PC-3 (cell line): ENCODE results near the gene ASNS. TPM values are rescaled to one million over a fixed set of nuclear protein-coding genes. Genes with fewer than 3 reads are reported as not detected.

Experiments
- ATAC-seq: fragments of 200-7000 bp; cut with Tn5 transposase; 2 replicates; pipeline ENCODE4 v1.9.1; 2020; ENCODE audit warnings: mild to moderate bottlenecking, moderate library complexity
- BruUV-seq: library from RNA; stranded (reverse); fragments of 400-500 nt; replicated peaks from 2 replicates; lab custom pipeline; 2021; lab: Mats Ljungman, UMichigan
- CTCF ChIA-PET: fragments of 300-600 bp; sonication (Branson Sonifier 250); formaldehyde crosslinking; loops from one replicate; lab custom pipeline; 2022; ENCODE audit warnings: antibody characterized with exemption; lab: Charles Lee
- POLR2A ChIA-PET: fragments of 300-600 bp; sonication (Branson Sonifier 250); formaldehyde crosslinking; loops from one replicate; lab custom pipeline; 2022; ENCODE audit warnings: antibody characterized with exemption; ENCODE audit not compliant: unreplicated experiment; lab: Charles Lee
- DNase-seq: peaks from one replicate; pipeline ENCODE4 v3.0.0-alpha.2; 2015
- H2AFZ ChIP-seq: fragments of 300-600 bp; sonication (generic); 2 replicates; pipeline ENCODE4 v1.6.0; 2016; ENCODE audit warnings: antibody characterized with exemption, low read length
- H3F3A ChIP-seq: fragments of 300-600 bp; sonication (generic); one replicate; pipeline ENCODE4 v1.6.0; 2017; ENCODE audit warnings: antibody characterized with exemption, low read length, control low read depth, mild to moderate bottlenecking; ENCODE audit not compliant: unreplicated experiment
- H3K27ac ChIP-seq: fragments of 300-600 bp; sonication (generic); 2 replicates; pipeline ENCODE4 v1.5.1; 2016; ENCODE audit warnings: mild to moderate bottlenecking, low read length
- H3K27me3 ChIP-seq: fragments of 300-600 bp; sonication (generic); 2 replicates; pipeline ENCODE4 v1.6.1; 2016; ENCODE audit warnings: low read length, mixed read lengths
- H3K36me3 ChIP-seq: fragments of 300-600 bp; sonication (generic); 2 replicates; pipeline ENCODE4 v1.6.1; 2016; ENCODE audit warnings: low read depth, mixed run types, low read length, mixed read lengths
- H3K4me1 ChIP-seq: fragments of 300-600 bp; sonication (generic); 2 replicates; pipeline ENCODE4 v1.5.1; 2016; ENCODE audit warnings: low read length; ENCODE audit not compliant: insufficient read depth
- H3K4me2 ChIP-seq: fragments of 300-600 bp; sonication (generic); 2 replicates; pipeline ENCODE4 v1.6.0; 2016; ENCODE audit warnings: low read length
- H3K4me3 ChIP-seq: fragments of 300-600 bp; sonication (generic); 2 replicates; pipeline ENCODE4 v1.5.1; 2016; ENCODE audit warnings: mild to moderate bottlenecking, low read length, mixed read lengths
- H3K79me2 ChIP-seq: fragments of 300-600 bp; sonication (generic); 2 replicates; pipeline ENCODE4 v1.6.1; 2017; ENCODE audit warnings: low read length, mixed read lengths
- H3K9ac ChIP-seq: fragments of 300-600 bp; sonication (generic); 2 replicates; pipeline ENCODE4 v1.6.0; 2016; ENCODE audit warnings: mild to moderate bottlenecking, low read length
- H3K9me2 ChIP-seq: fragments of 300-600 bp; sonication (generic); replicated peaks from 2 replicates; pipeline ENCODE4 v1.6.1; 2016; ENCODE audit warnings: mixed run types, low read length, mixed read lengths
- H3K9me3 ChIP-seq: fragments of 300-600 bp; sonication (generic); 2 replicates; pipeline ENCODE4 v1.6.1; 2016; ENCODE audit warnings: low read length, mixed read lengths
- H4K20me1 ChIP-seq: fragments of 300-600 bp; sonication (generic); 2 replicates; pipeline ENCODE4 v1.6.1; 2016; ENCODE audit warnings: low read length, mixed read lengths
- EZH2 ChIP-seq: fragments of 300-600 bp; sonication (generic); IDR thresholded peaks from one replicate; pipeline ENCODE4 v1.6.1; 2017; ENCODE audit warnings: antibody characterized with exemption, mild to moderate bottlenecking, low read length; ENCODE audit not compliant: unreplicated experiment
- EZH2phosphoT487 ChIP-seq: fragments of 300-600 bp; sonication (generic); IDR thresholded peaks from 2 replicates; pipeline ENCODE4 v1.6.1; 2018; ENCODE audit warnings: mild to moderate bottlenecking, antibody characterized with exemption, low read length, borderline replicate concordance
- intact Hi-C: fragments of 100-400 bp; cut with micrococcal nuclease; formaldehyde crosslinking; loops from 2 replicates; pipeline ENCODE4 v1.9.0; 2023
- total RNA-seq: library from RNA; depleted of rRNA; stranded (reverse); fragments of >200 nt; gene quantifications from 2 replicates; pipeline ENCODE4 v1.2.3, GENCODE V29; 2014
- TF ChIP-seq, protein P1 (sequence below): fragments of 300-600 bp; sonication (generic); conservative IDR thresholded peaks from 2 replicates; pipeline ENCODE4 v1.5.1; 2017; ENCODE audit warnings: antibody characterized with exemption, low read depth, mild to moderate bottlenecking, low read length

ASNS gene
- total RNA-seq, 1 experiment from 2014 or later = 19.5 TPM

DNA sequence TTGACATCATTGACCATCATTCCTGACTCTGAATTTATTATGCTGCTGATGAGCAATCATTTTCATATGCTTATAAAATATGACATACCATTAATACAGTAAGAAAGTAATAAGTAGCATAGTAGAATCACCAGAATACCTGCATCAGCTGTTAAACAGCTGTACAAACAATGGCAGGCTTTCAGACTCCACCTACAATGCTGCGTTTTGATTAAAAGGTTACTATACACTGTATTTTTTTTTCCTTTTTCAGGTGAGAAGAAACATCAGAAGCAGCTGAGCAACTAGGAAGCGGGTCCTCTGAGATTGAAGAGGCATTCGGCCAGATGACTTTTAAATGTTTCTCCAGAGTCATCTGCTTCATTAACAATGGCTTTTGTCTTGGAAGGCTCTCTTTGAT, 7.1 kb downstream of the ASNS start:
- no peaks in the 10 kb centered on the region for H3K9me3 ChIP-seq
- no peaks in the 10 kb centered on the region for H3K36me3 ChIP-seq
- no TSS peak for BruUV-seq
- TF ChIP-seq, protein P1, sequence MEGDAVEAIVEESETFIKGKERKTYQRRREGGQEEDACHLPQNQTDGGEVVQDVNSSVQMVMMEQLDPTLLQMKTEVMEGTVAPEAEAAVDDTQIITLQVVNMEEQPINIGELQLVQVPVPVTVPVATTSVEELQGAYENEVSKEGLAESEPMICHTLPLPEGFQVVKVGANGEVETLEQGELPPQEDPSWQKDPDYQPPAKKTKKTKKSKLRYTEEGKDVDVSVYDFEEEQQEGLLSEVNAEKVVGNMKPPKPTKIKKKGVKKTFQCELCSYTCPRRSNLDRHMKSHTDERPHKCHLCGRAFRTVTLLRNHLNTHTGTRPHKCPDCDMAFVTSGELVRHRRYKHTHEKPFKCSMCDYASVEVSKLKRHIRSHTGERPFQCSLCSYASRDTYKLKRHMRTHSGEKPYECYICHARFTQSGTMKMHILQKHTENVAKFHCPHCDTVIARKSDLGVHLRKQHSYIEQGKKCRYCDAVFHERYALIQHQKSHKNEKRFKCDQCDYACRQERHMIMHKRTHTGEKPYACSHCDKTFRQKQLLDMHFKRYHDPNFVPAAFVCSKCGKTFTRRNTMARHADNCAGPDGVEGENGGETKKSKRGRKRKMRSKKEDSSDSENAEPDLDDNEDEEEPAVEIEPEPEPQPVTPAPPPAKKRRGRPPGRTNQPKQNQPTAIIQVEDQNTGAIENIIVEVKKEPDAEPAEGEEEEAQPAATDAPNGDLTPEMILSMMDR = no peak
- no peak for TF ChIP-seq EZH2
- TF ChIP-seq EZH2phosphoT487 = no peak
- no peaks in the 10 kb centered on the region for H3K4me1 ChIP-seq
- no peaks in the 10 kb centered on the region for H4K20me1 ChIP-seq
- H3K4me3 ChIP-seq = no peak overlapping the region
- no peaks in the 10 kb centered on the region for H3K27me3 ChIP-seq
- no peaks in the 10 kb centered on the region for H3K9me2 ChIP-seq
- no peaks in the 10 kb centered on the region for H3F3A ChIP-seq
- intact Hi-C loops = no loop called here
- H3K79me2 ChIP-seq = 0 out of 2 replicates have a peak, but pooled peaks cover 2% of the 10 kb centered on the region
- ATAC-seq (no peak), DNase-seq (no peak)
- ChIA-PET POLR2A (no interaction called here), CTCF (no interaction called here)
- H2AFZ ChIP-seq = no peak overlapping the region
- H3K27ac ChIP-seq = no peak overlapping the region
- H3K9ac ChIP-seq = no peak overlapping the region
- H3K4me2 ChIP-seq = no peak overlapping the region

DNA sequence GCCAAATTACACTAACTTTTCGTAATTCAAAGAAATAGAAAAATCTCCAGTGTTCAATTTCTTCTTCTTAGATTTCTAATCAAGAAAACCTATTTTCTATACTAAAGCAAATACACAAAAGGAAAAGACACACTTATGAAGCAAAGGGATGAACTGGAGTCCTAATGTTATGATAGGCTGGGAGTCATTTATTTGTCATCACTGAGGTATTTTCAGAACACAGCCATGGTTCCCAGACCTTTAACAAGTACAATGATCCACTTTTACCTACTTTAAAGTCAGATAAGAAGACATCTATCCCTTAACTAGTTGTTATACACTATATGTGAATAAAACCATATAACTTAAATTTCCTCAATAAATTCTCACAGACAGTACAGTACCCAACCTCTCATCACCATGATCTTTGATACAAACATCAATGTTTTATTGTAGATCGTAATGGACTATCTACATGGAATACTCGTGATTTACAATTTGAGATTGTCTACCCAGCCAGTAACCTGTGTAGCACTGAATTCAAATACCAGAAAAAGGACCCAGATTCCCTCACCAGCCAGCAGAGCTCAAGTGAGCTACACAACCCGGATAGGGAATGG, 12.5 kb downstream of the ASNS start:
- CTCF ChIA-PET = no interaction called here
- Histone ChIP-seq H3K9me3 (no peaks in the 10 kb centered on the region), H4K20me1 (no peaks in the 10 kb centered on the region), H2AFZ (no peak overlapping the region), H3K4me1 (no peaks in the 10 kb centered on the region), H3K4me3 (no peak overlapping the region), H3K27me3 (no peaks in the 10 kb centered on the region), H3K36me3 (no peaks in the 10 kb centered on the region), H3K4me2 (no peak overlapping the region), H3F3A (no peaks in the 10 kb centered on the region), H3K9ac (no peak overlapping the region), H3K79me2 (no peaks in the 10 kb centered on the region), H3K27ac (no peak overlapping the region), H3K9me2 (no peaks in the 10 kb centered on the region)
- TF ChIP-seq, protein P1 = no peak
- TF ChIP-seq EZH2phosphoT487 (no peak), EZH2 (no peak)
- ATAC-seq (no peak), DNase-seq (no peak)
- BruUV-seq = no TSS peak
- intact Hi-C loops = no loop called here
- POLR2A ChIA-PET = no interaction called here

DNA sequence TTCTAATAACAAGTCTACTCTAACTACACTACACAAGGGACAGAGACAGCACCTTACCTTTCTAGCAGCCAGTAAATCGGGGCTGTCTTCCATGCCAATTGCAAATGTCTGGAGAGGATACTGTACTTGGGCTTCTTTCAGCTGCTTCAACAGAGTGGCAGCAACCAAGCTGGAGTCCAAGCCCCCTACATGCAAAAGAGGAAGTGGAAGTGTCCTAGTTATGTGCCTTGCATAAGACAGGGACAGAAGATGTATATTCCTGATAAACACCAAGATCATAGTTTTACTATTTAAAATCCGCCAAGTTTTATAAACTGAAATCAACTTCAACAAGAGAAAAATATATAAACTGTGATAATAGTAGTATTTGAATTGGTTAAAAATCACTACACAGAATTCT, 14.0 kb downstream of the ASNS start:
- no peak for TF ChIP-seq EZH2
- TF ChIP-seq, protein P1 = no peak
- TF ChIP-seq EZH2phosphoT487 = no peak
- H3K27ac ChIP-seq = no peak overlapping the region

More for the DNA sequence above, 14.0 kb downstream of the ASNS start:
- no peak overlapping the region for H2AFZ ChIP-seq
- H3F3A ChIP-seq = no peaks in the 10 kb centered on the region
- no peak overlapping the region for H3K4me3 ChIP-seq
- POLR2A ChIA-PET = no interaction called here
- intact Hi-C loops = no loop called here
- no peaks in the 10 kb centered on the region for H3K4me1 ChIP-seq
- H3K9me2 ChIP-seq = no peaks in the 10 kb centered on the region
- H3K9me3 ChIP-seq = no peaks in the 10 kb centered on the region
- no peak for ATAC-seq
- CTCF ChIA-PET = interaction anchor here (0.6 kb wide), 1 partner anchor 11 kb away, joined by 3 read pairs; no protein-coding TSS in a partner anchor
- H3K36me3 ChIP-seq = peaks cover 8% of the 10 kb centered on the region; the same call in 1 of the 2 replicates
- H3K9ac ChIP-seq = no peak overlapping the region
- no peak overlapping the region for H3K4me2 ChIP-seq
- H3K27me3 ChIP-seq = no peaks in the 10 kb centered on the region
- DNase-seq = no peak
- no TSS peak for BruUV-seq
- no peaks in the 10 kb centered on the region for H4K20me1 ChIP-seq
- H3K79me2 ChIP-seq = no peaks in the 10 kb centered on the region
